CD4-positive, alpha-beta memory T cell (primary cell): Measurements from ENCODE around the gene IQGAP2. TPM values are rescaled to one million over a fixed set of nuclear protein-coding genes. Genes with fewer than 3 reads are reported as not detected.
A peak's percentile ranks its signal among the peaks of the same experiment; 100 is the strongest.
"Not testable (repeated sequence)": the region's sequence is repeated elsewhere in the genome, so short reads cannot be mapped to it uniquely, and the experiment has no call there.

Experiments
- CTCF ChIA-PET: fragments of 350-600 bp; sonication (Branson Sonifier 250); formaldehyde crosslinking; loops from one replicate; lab custom pipeline; 2021; ENCODE audit warnings: inconsistent platforms; ENCODE audit not compliant: partially characterized antibody; lab: Charles Lee
- POLR2A ChIA-PET: fragments of 350-600 bp; sonication (Branson Sonifier 250); formaldehyde crosslinking; loops from one replicate; lab custom pipeline; 2021; ENCODE audit not compliant: partially characterized antibody; lab: Charles Lee
- DNase-seq, 5 donors: peaks; one replicate each; pipeline versions ENCODE4 v3.0.0 to v3.0.0-alpha.2; 2020 to 2022; ENCODE audit warnings: mixed read lengths in 1 of 5
- H3K27ac ChIP-seq: one replicate; pipeline ENCODE4 v1.7.0; 2013; ENCODE audit warnings: low read depth, low read length
- H3K27me3 ChIP-seq: 2 replicates; pipeline ENCODE4 v1.7.0; 2013; ENCODE audit warnings: mild to moderate bottlenecking, low read length, moderate library complexity; ENCODE audit not compliant: insufficient read depth
- H3K36me3 ChIP-seq: 2 replicates; pipeline ENCODE4 v1.7.0; 2013; ENCODE audit warnings: mild to moderate bottlenecking, low read length, moderate library complexity; ENCODE audit not compliant: insufficient read depth
- H3K4me1 ChIP-seq: 2 replicates; pipeline ENCODE4 v1.7.0; 2013; ENCODE audit warnings: mild to moderate bottlenecking, low read length, moderate library complexity; ENCODE audit not compliant: insufficient read depth
- H3K4me3 ChIP-seq, 2 donors: one replicate each; pipeline ENCODE4 v1.7.0; 2013; ENCODE audit warnings: low read length in 2 of 2, mild to moderate bottlenecking in 1 of 2
- H3K9me3 ChIP-seq, 2 donors: one replicate each; pipeline ENCODE4 v1.7.0; 2013; ENCODE audit warnings: low read length in 2 of 2, control low read depth in 1 of 2; ENCODE audit not compliant: control insufficient read depth in 1 of 2
- H3K27ac Mint-ChIP-seq, 7 donors: one replicate each; pipeline ENCODE4 v1.8.0; 2020 to 2021; ENCODE audit warnings: mixed read lengths in 7 of 7, mild to moderate bottlenecking in 6 of 7, inconsistent platforms in 3 of 7, moderate library complexity in 3 of 7
- H3K27me3 Mint-ChIP-seq, 2 donors: one replicate each; pipeline ENCODE4 v1.8.0; 2020 to 2021; ENCODE audit warnings: mixed read lengths in 2 of 2
- H3K36me3 Mint-ChIP-seq, 2 donors: one replicate each; pipeline ENCODE4 v1.8.0; 2020 to 2021; ENCODE audit warnings: mixed read lengths in 2 of 2, inconsistent platforms in 1 of 2, mild to moderate bottlenecking in 1 of 2
- H3K4me1 Mint-ChIP-seq, 4 donors: one replicate each; pipeline ENCODE4 v1.8.0; 2020 to 2021; ENCODE audit warnings: mixed read lengths in 4 of 4, mild to moderate bottlenecking in 1 of 4
- H3K4me3 Mint-ChIP-seq, 8 donors: one replicate each; pipeline ENCODE4 v1.8.0; 2020 to 2021; ENCODE audit warnings: mixed read lengths in 8 of 8, mild to moderate bottlenecking in 7 of 8, moderate library complexity in 6 of 8, inconsistent platforms in 3 of 8
- H3K9me3 Mint-ChIP-seq, 8 donors: one replicate each; pipeline ENCODE4 v1.8.0; 2020 to 2021; ENCODE audit warnings: mixed read lengths in 8 of 8, mild to moderate bottlenecking in 5 of 8, inconsistent platforms in 3 of 8, moderate library complexity in 1 of 8
- intact Hi-C: fragments of 100-400 bp; cut with micrococcal nuclease; formaldehyde crosslinking; loops from one replicate; pipeline ENCODE4 v1.15.1; 2023
- polyA plus RNA-seq, 2 donors: library from polyadenylated mRNA; unstranded; fragments of 300-500 nt; fragmentation: Illumina TruSeq; gene quantifications; one replicate each; pipeline ENCODE4 v1.2.3, GENCODE V29; 2021
- total RNA-seq, 2 experiments: library from RNA; stranded (reverse); gene quantifications; one replicate each; pipeline ENCODE4 v1.2.3, GENCODE V29; 2021

The IQGAP2 gene
- total and polyA plus RNA-seq, 4 experiments from 2014 or later: 24.7 to 126 (median 98.5) TPM

- intact Hi-C loops: loop anchor here (1.0 to 10.0 kb wide), 3 partner anchors 36 to 473 kb away; no protein-coding TSS in a partner anchor
- peak overlapping the region; percentile 93 to 99 (median 97) for H3K27ac Mint-ChIP-seq
- no peaks in the 10 kb centered on the region for H3K27me3 ChIP-seq
- H3K4me3 ChIP-seq: peak overlapping the region; percentile 33 to 42
- H3K4me1 ChIP-seq: peaks cover 76% of the 10 kb centered on the region
- peak overlapping the region; percentile 40 to 87 (median 78) for H3K4me3 Mint-ChIP-seq
- peaks cover 0 to 3% of the 10 kb centered on the region in 2 donors for H3K36me3 Mint-ChIP-seq
- H3K9me3 ChIP-seq: no peaks in the 10 kb centered on the region
- peak; percentile 80 to 89 (median 84) for DNase-seq
- H3K27me3 Mint-ChIP-seq: no peaks in the 10 kb centered on the region
- peaks cover 61 to 82% (median 71%) of the 10 kb centered on the region in 4 donors for H3K4me1 Mint-ChIP-seq
- H3K36me3 ChIP-seq: no peaks in the 10 kb centered on the region
- CTCF ChIA-PET: interaction anchor here (0.8 to 4.4 kb wide), 21 partner anchors 10 to 372 kb away, joined by 3 to 46 read pairs (median 4); partner anchors contain the start of gene IQGAP2
- POLR2A ChIA-PET: interaction anchor here (0.6 to 4.4 kb wide), 31 partner anchors 9 to 243 kb away, joined by 3 to 121 read pairs (median 5); partner anchors contain the start of gene IQGAP2
- H3K27ac ChIP-seq: peak overlapping the region; percentile 84
- H3K9me3 Mint-ChIP-seq: no peaks in the 10 kb centered on the region
Measured at GRCh38 chr5:76547242-76547890, 144.3 kb downstream of the IQGAP2 start.

- peaks cover 69% of the 10 kb centered on the region for H3K4me1 ChIP-seq
- peak overlapping the region; percentile 19 to 33 for H3K4me3 ChIP-seq
- no peaks in the 10 kb centered on the region for H3K36me3 ChIP-seq
- Mint-ChIP-seq H3K9me3 (no peaks in the 10 kb centered on the region), H3K27me3 (no peaks in the 10 kb centered on the region), H3K4me3 (peak overlapping the region; percentile 40 to 87 (median 78)), H3K36me3 (peaks cover 0 to 7% of the 10 kb centered on the region in 2 donors), H3K4me1 (peaks cover 59 to 81% (median 69%) of the 10 kb centered on the region in 4 donors), H3K27ac (peak overlapping the region; percentile 93 to 99 (median 97))
- POLR2A ChIA-PET: interaction anchor here (0.7 to 4.4 kb wide), 26 partner anchors 9 to 244 kb away, joined by 3 to 121 read pairs (median 5); partner anchors contain the start of gene IQGAP2
- peak overlapping the region; percentile 84 for H3K27ac ChIP-seq
- no peaks in the 10 kb centered on the region for H3K27me3 ChIP-seq
- no peaks in the 10 kb centered on the region for H3K9me3 ChIP-seq
- CTCF ChIA-PET: interaction anchor here (0.8 to 4.4 kb wide), 21 partner anchors 11 to 372 kb away, joined by 3 to 46 read pairs (median 4); partner anchors contain the start of gene IQGAP2
- intact Hi-C loops: loop anchor here (1.0 to 10.0 kb wide), 3 partner anchors 35 to 473 kb away; no protein-coding TSS in a partner anchor
- no peak for DNase-seq
Measured at GRCh38 chr5:76547891-76548524, 144.9 kb downstream of the IQGAP2 start.

GRCh38 chr5:76548525-76549229, 145.6 kb downstream of the IQGAP2 start:
- peak overlapping the region in 5 of 8 donors; percentile 3 to 87 (median 35) for H3K4me3 Mint-ChIP-seq
- H3K27me3 Mint-ChIP-seq: no peaks in the 10 kb centered on the region
- H3K27ac Mint-ChIP-seq: peak overlapping the region; percentile 93 to 99 (median 97)

GRCh38 chr5:76550881-76551280, 147.8 kb downstream of the IQGAP2 start:
- H3K27ac Mint-ChIP-seq: peak overlapping the region in 1 of 7 donors; percentile 97
- H3K4me3 ChIP-seq, POLR2A ChIA-PET, DNase-seq, H3K27me3 Mint-ChIP-seq, H3K9me3 ChIP-seq, intact Hi-C loops, CTCF ChIA-PET, H3K4me3 Mint-ChIP-seq, H3K36me3 Mint-ChIP-seq, H3K27me3 ChIP-seq, H3K27ac ChIP-seq, H3K36me3 ChIP-seq, H3K9me3 Mint-ChIP-seq: not testable (repeated sequence)
- peaks cover 55% of the 10 kb centered on the region for H3K4me1 ChIP-seq
- peaks cover 54 to 82% (median 70%) of the 10 kb centered on the region in 4 donors for H3K4me1 Mint-ChIP-seq

More at GRCh38 chr5:76548525-76549229, 145.6 kb downstream of the IQGAP2 start:
- ChIA-PET POLR2A (interaction anchor here (0.6 to 4.4 kb wide), 14 partner anchors 14 to 222 kb away, joined by 3 to 121 read pairs (median 5); partner anchors contain the start of gene IQGAP2), CTCF (interaction anchor here (1.0 to 4.4 kb wide), 8 partner anchors 12 to 292 kb away, joined by 3 to 46 read pairs (median 5); partner anchors contain the start of gene IQGAP2)
- H3K4me1 ChIP-seq: peaks cover 69% of the 10 kb centered on the region
- DNase-seq: no peak
- Mint-ChIP-seq H3K9me3 (no peaks in the 10 kb centered on the region), H3K4me1 (peaks cover 56 to 77% (median 65%) of the 10 kb centered on the region in 4 donors), H3K36me3 (peaks cover 0 to 7% of the 10 kb centered on the region in 2 donors)
- H3K27me3 ChIP-seq: no peaks in the 10 kb centered on the region
- H3K9me3 ChIP-seq: no peaks in the 10 kb centered on the region
- H3K4me3 ChIP-seq: no peak overlapping the region
- H3K36me3 ChIP-seq: no peaks in the 10 kb centered on the region
- H3K27ac ChIP-seq: peak overlapping the region; percentile 84
- intact Hi-C loops: loop anchor here (10.0 kb wide), 1 partner anchor 474 kb away; no protein-coding TSS in a partner anchor

- Histone ChIP-seq H3K4me3 (no peak overlapping the region), H3K27me3 (no peaks in the 10 kb centered on the region), H3K9me3 (no peaks in the 10 kb centered on the region), H3K4me1 (peaks cover 50% of the 10 kb centered on the region), H3K27ac (no peak overlapping the region), H3K36me3 (no peaks in the 10 kb centered on the region)
- Mint-ChIP-seq H3K27ac (peak overlapping the region in 5 of 7 donors; percentile 19 to 72 (median 63)), H3K9me3 (no peaks in the 10 kb centered on the region), H3K4me3 (no peak overlapping the region), H3K27me3 (no peaks in the 10 kb centered on the region), H3K36me3 (peaks cover 7 to 10% of the 10 kb centered on the region in 2 donors), H3K4me1 (peaks cover 51 to 78% (median 66%) of the 10 kb centered on the region in 4 donors)
- intact Hi-C loops: no loop called here
- DNase-seq: no peak
- CTCF ChIA-PET: interaction anchor here (0.9 kb wide), 1 partner anchor 29 kb away, joined by 3 read pairs; no protein-coding TSS in a partner anchor
- POLR2A ChIA-PET: interaction anchor here (1.2 kb wide), 1 partner anchor 9 kb away, joined by 3 read pairs; no protein-coding TSS in a partner anchor
Measured at GRCh38 chr5:76552546-76552945, 149.5 kb downstream of the IQGAP2 start.

- Mint-ChIP-seq H3K4me1 (peaks cover 44 to 72% (median 62%) of the 10 kb centered on the region in 4 donors), H3K27ac (peak overlapping the region in 3 of 7 donors; percentile 16 to 43 (median 32)), H3K4me3 (no peak overlapping the region), H3K9me3 (no peaks in the 10 kb centered on the region), H3K36me3 (peaks cover 12 to 13% of the 10 kb centered on the region in 2 donors), H3K27me3 (no peaks in the 10 kb centered on the region)
- DNase-seq: no peak
- POLR2A ChIA-PET: interaction anchor here (1.2 kb wide), 1 partner anchor 10 kb away, joined by 3 read pairs; no protein-coding TSS in a partner anchor
- CTCF ChIA-PET: no interaction called here
- Histone ChIP-seq H3K27ac (no peak overlapping the region), H3K27me3 (no peaks in the 10 kb centered on the region), H3K9me3 (no peaks in the 10 kb centered on the region), H3K36me3 (no peaks in the 10 kb centered on the region), H3K4me3 (no peak overlapping the region), H3K4me1 (peaks cover 43% of the 10 kb centered on the region)
- intact Hi-C loops: no loop called here
Measured at GRCh38 chr5:76553251-76553650, 150.2 kb downstream of the IQGAP2 start.
